Activated T-cell treated with anti-CD3 and anti-CD28 coated beads for 48 hours (primary cell): ENCODE data around the gene NOL6.
A peak's percentile ranks its signal among the peaks of the same experiment; 100 is the strongest.
"Not testable (repeated sequence)": the region's sequence is repeated elsewhere in the genome, so short reads cannot be mapped to it uniquely, and the experiment has no call there.

Experiments
- DNase-seq: peaks from one replicate; pipeline ENCODE4 v3.0.0-alpha.2; 2020; ENCODE audit warnings: low read depth

NOL6 gene

GRCh38 chr9:33434317-33435105, 39.2 kb downstream of the NOL6 start:
- no peak for DNase-seq

- DNase-seq, result no peak
These were observed 39.9 kb downstream of the NOL6 start for GRCh38 chr9:33433871-33434270.

GRCh38 chr9:33431420-33431819, 42.3 kb downstream of the NOL6 start:
- DNase-seq, result no peak

DNA sequence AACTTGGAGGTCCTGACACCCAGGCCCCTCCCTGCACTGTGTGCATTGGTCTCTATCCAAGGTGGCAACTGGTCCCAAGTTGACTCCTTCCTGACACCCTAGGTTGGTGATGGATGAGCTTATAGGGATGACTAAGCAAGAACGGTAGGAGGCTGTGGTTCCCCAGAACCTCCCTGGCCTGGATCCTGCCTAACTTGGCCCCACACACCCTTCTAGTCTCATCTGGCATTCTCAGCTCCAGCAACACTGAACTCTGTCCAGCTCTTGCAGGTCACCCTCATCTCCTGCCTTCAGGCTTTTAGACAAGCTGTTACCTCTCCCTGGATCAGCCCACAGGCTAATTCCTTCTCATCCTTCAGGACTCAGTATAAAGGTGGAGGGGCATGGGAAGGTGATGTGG, 42.8 kb downstream of the NOL6 start:
- DNase-seq, result no peak

DNA sequence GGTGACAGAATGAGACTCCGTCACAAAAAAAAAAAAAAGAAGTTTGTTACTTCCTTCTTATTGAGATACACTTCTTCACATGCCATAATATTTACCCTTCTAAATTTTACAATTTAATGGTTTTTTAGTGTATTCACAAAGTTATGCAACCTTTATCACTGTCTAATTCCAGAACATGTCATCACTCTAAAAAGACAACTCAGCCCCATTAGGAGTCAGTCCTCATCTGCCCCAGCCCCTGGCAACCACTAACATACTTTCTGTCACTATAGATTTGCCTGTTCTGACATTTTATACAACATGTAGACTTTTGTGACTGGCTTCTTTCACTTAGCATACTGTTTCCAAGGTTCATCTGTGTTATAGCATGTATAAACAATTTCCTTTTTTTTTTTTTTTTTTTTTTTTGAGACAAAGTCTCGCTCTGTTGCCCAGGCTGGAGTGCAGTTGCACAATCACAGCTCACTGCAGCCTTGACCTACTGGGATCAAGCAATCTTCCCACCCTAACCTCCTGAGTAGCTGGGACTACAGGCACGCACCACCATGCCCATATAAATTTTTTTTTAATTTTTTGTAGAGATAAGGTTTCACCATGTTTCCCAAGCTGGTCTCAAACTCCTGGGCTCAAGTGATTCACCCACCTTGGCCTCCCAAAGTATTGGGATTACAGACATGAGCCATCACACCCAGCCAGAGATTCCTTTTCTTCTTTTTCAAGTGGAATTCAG, 44.3 kb downstream of the NOL6 start:
- DNase-seq, result no peak

- peak; percentile 16 for DNase-seq
These were observed 46.9 kb downstream of the NOL6 start for GRCh38 chr9:33426843-33427293.

GRCh38 chr9:33425128-33425533, 48.6 kb downstream of the NOL6 start:
- no peak for DNase-seq

DNA sequence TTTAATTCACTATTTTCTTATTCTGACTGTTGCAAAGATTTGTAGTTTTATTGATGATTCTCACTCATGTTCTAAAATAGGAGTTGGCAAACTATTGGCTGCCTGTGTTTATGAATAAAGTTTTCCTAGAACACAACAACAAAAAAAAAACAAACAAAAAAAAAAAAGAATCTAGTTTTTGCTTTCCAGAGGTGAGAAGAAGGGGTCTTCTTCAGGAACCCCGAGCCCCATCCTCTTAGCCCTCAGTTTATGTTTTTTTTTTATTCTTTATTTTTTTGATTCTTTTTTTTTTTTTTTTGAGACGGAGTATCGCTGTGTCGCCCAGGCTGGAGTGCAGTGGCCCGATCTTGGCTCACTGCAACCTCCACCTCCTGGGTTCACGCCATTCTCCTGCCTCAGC, 49.2 kb downstream of the NOL6 start:
- not testable (repeated sequence) for DNase-seq

GRCh38 chr9:33424043-33424442, 49.7 kb downstream of the NOL6 start:
- DNase-seq, result not testable (repeated sequence)

DNA sequence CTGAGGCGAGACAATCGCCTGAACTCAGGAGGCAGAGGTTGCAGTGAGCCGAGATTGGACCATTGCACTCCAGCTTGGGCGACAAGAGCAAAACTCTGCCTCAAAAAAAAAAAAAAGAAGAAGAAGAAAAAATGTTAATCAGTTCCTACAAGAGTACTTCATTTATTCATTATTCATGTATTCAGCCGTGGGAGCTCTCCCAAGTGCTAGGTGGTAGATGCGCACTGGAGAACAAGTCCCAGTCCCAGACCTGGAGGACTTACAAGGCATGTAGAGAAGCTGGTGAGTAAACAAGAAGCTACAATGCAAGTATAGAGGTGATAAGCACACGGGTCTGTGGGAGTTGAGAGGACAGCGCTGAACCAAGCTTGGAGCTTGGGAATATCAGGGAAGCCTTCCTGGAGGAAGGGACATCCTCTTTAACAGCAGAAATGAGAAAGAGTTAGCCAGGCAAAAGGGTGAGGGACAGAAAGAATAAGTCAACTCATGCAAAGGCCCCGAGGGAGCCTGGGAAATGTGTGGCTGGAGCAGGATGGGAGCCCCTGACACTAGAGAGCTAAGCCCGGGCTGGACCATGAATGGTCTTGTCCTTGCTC, 53.9 kb downstream of the NOL6 start:
- no peak for DNase-seq

DNA sequence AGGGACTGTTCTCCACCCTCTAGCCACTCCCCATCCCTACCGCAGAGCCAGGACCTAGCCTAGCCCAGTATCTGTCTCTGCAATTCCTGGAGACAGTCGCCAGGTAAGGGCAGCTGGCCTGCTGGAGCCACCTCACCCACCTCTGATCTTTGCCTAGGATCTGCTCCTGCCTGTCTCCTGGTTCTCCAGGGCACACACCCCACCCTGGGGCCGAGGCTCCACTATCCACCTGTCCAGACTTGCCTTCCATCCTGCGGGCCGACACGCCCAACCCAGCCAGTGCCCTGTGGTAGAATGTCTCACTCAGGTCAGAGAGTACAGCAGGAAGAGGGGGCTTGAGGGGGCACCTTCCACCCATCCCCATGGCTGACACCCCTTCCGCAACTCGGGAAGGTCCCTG, 55.6 kb downstream of the NOL6 start:
- no peak for DNase-seq

- DNase-seq, result no peak
These were observed 56.7 kb downstream of the NOL6 start for GRCh38 chr9:33416996-33417395.

DNA sequence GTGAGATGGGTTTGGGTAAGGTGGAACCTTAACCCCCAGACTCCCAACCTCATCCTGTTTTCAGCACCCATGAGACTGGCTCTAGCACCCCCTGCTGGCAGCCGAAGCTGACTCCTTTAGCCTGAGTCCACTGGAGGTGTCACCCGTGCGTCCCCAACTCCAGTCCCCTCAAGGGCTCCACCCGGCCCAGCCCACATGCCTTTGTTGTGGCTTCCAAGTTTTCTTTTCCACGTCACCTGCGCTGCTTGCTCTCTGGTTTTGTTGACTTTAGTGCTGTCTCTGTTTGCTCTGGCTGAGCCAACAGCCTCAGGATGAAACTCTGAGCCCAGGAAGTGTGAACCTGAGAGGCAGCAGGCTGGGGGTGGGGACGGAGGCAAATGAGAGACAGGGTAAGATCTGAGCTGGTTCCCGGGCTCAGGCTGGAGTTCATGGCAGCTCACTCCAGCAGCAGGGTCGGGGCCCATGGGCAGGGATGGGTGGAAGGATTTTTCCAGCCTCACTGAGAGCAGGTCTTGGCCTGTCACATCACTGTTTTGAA, 58.2 kb downstream of the NOL6 start:
- peak; percentile 88 for DNase-seq

GRCh38 chr9:33414889-33415500, 58.7 kb downstream of the NOL6 start:
- DNase-seq, result no peak

DNA sequence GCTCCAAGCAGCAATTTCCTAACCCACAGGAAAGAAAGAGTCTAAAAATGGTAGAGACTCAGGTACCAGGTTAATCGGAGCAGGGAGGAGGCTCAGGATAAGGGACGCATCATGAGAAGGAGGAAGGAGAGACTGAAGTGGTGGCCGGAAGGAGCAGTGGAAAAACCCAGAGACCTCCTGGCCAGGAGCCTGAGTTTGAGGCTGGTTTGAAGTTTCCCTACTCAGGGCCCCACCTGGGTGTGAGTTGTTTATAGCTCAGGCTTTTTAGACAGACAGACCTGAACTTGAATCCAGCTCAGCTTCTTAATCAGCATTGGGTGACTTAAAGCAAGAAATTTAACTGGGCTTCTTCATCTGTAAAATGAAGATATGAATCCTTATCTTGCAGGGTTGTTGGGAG, 59.5 kb downstream of the NOL6 start:
- DNase-seq, result no peak
